ENCODE results near the gene REEP5. TPM values are rescaled to one million over a fixed set of nuclear protein-coding genes. Genes with fewer than 3 reads are reported as not detected.

The REEP5 gene
- total and polyA plus RNA-seq, 2 of the 8 experiments (the other 6 are each of a cell fraction or from before 2014, with no cell fraction given), result 58.3 to 94.3 TPM

GRCh38 chr5:112929336-112930081 lies 7.5 kb upstream of the REEP5 start:
- Histone ChIP-seq H3K4me3 (ENCODE audit: extremely low read depth in 1 of 4, insufficient read depth in 2 of 4, low read depth in 3 of 4, low read length in 4 of 4) (no peak overlapping the region), H4K91ac (replicated peaks; ENCODE audit: insufficient read length, low read length) (no peak overlapping the region), H3K18ac (ENCODE audit: extremely low read depth, low read length) (no peak overlapping the region), H2BK20ac (ENCODE audit: low read length) (no peak overlapping the region), H3K27ac (ENCODE audit: low read depth, low read length) (no peak overlapping the region), H2BK12ac (ENCODE audit: low read depth, low read length) (no peak overlapping the region), H3K9ac (replicated peaks in 1 of 4; ENCODE audit: extremely low read depth in 1 of 4, low read depth in 3 of 4, low read length in 3 of 4) (no peak overlapping the region), H4K5ac (ENCODE audit: insufficient read length, low read depth, low read length) (no peak overlapping the region), H4K20me1 (replicated peaks in 1 of 2; ENCODE audit: control insufficient read depth in 1 of 2, insufficient read depth in 2 of 2, low read length in 2 of 2) (no peaks in the 10 kb centered on the region), H3K23me2 (ENCODE audit: low read depth, low read length) (no peaks in the 10 kb centered on the region), H3K27me3 (replicated peaks in 1 of 4; ENCODE audit: control insufficient read depth in 3 of 4, extremely low read depth in 1 of 4, insufficient read depth in 3 of 4, low read length in 3 of 4) (no peaks in the 10 kb centered on the region), H3K14ac (ENCODE audit: insufficient read length) (no peak overlapping the region), H3K79me2 (ENCODE audit: control insufficient read depth in 1 of 2, insufficient read depth in 2 of 2, low read length in 2 of 2) (no peaks in the 10 kb centered on the region), H2AFZ (ENCODE audit: low read length) (no peak overlapping the region), H3K4me1 (replicated peaks in 1 of 4; ENCODE audit: control insufficient read depth in 3 of 4, insufficient read depth in 4 of 4, low read length in 3 of 4) (no peaks in the 10 kb centered on the region), H2BK5ac (ENCODE audit: low read depth, low read length) (no peak overlapping the region), H3K23ac (ENCODE audit: insufficient read length) (no peak overlapping the region), H2BK15ac (ENCODE audit: low read length) (no peak overlapping the region), H3K79me1 (ENCODE audit: low read depth, low read length) (no peaks in the 10 kb centered on the region), H4K8ac (ENCODE audit: extremely low read depth, insufficient read depth, low read length) (no peak overlapping the region), H3K56ac (replicated peaks; ENCODE audit: insufficient read length, low read depth, low read length) (no peak overlapping the region), H3K36me3 (ENCODE audit: control insufficient read depth in 2 of 4, insufficient read depth in 4 of 4, low read length in 3 of 4) (no peaks in the 10 kb centered on the region), H2BK120ac (replicated peaks; ENCODE audit: low read depth, low read length) (no peak overlapping the region), H3K4me2 (ENCODE audit: insufficient read depth in 1 of 2, low read depth in 2 of 2, low read length in 2 of 2) (no peak overlapping the region), H2AK5ac (ENCODE audit: low read depth, low read length) (no peak overlapping the region), H3K4ac (replicated peaks; ENCODE audit: insufficient read length, low read depth, low read length) (no peak overlapping the region), H3K9me3 (ENCODE audit: insufficient read depth in 2 of 2, low read depth in 1 of 2, low read length in 1 of 2) (no peaks in the 10 kb centered on the region)
- TF ChIP-seq POLR2AphosphoS5 (IDR thresholded peaks at IDR 0.05; ENCODE audit: low read depth, low read length) (no peak), CHD2 (IDR thresholded peaks at IDR 0.05; ENCODE audit: low read length) (no peak), FOSL1 (IDR thresholded peaks at IDR 0.05; ENCODE audit: insufficient read depth, low read depth, low read length) (no peak), TAF1 (IDR thresholded peaks at IDR 0.05; ENCODE audit: low read depth, low read length) (no peak), KDM5A (IDR thresholded peaks at IDR 0.05; ENCODE audit: low read length) (no peak), TCF12 (IDR thresholded peaks at IDR 0.05; ENCODE audit: low read depth, low read length) (no peak), POU5F1 (IDR thresholded peaks at IDR 0.05; ENCODE audit: low read depth, low read length) (no peak), KDM1A (IDR thresholded peaks at IDR 0.05; ENCODE audit: borderline replicate concordance, low read length) (no peak), BRCA1 (IDR thresholded peaks at IDR 0.05; ENCODE audit: low read depth, low read length) (no peak), SP1 (IDR thresholded peaks at IDR 0.05; ENCODE audit: low read depth, low read length) (no peak), TAF7 (optimal IDR thresholded peaks at IDR 0.05; ENCODE audit: borderline replicate concordance, low read depth, low read length) (no peak), BACH1 (IDR thresholded peaks at IDR 0.05; ENCODE audit: low read length) (no peak)
- FAIRE-seq, result no peak
- ChIA-PET CTCF (ENCODE audit: partially characterized antibody) (interaction anchor here (1.4 kb wide), 1 partner anchor 8 kb away, joined by 5 read pairs; no protein-coding TSS in a partner anchor), POLR2A (ENCODE audit: partially characterized antibody) (no interaction called here)
- no peak for DNase-seq (ENCODE audit: low read depth in 1 of 2, low spot score in 2 of 2)
- 91% methylated on average over 4 of the region's 4 CpGs; no CpG with 5 or more reads in 1 of the 2 experiments for WGBS, 2 experiments (ENCODE audit: extremely low coverage in 1 of 2, insufficient coverage in 1 of 2, insufficient read length in 1 of 2, insufficient replicate concordance in 2 of 2, low coverage in 1 of 2, low lambda C conversion rate in 2 of 2, missing lambda C conversion rate in 1 of 2)
